GM12892 (cell line): ENCODE results near the gene PACSIN1.

Source experiments
- POLR2A ChIP-seq: IDR thresholded peaks from 2 replicates; pipeline ENCODE4 v1.6.1; 2011; ENCODE audit warnings: low read depth, low read length, control low read depth
- POLR2AphosphoS5 ChIP-seq: IDR thresholded peaks from 2 replicates; pipeline ENCODE4 v1.6.1; 2011; ENCODE audit warnings: low read depth, low read length, control low read depth
- TAF1 ChIP-seq: IDR thresholded peaks from 2 replicates; pipeline ENCODE4 v1.6.1; 2011; ENCODE audit warnings: low read depth, mild to moderate bottlenecking, control low read depth, low read length, borderline replicate concordance

- no peak for TF ChIP-seq POLR2AphosphoS5
- no peak; the same call in 1 of the 2 replicates for TF ChIP-seq POLR2A
- no peak for TF ChIP-seq TAF1
Observed at GRCh38 chr6:34573567-34574183, 107.8 kb downstream of the PACSIN1 start.
